Karpas-422 (cell line): ENCODE data around the gene NOTCH4. TPM values are rescaled to one million over a fixed set of nuclear protein-coding genes. Genes with fewer than 3 reads are reported as not detected.
A peak's percentile ranks its signal among the peaks of the same experiment; 100 is the strongest.
"Not testable (repeated sequence)": the region's sequence is repeated elsewhere in the genome, so short reads cannot be mapped to it uniquely, and the experiment has no call there.

Experiments
- DNase-seq: peaks from one replicate; pipeline ENCODE4 v3.0.0-alpha.2; 2015
- H2AFZ ChIP-seq: fragments of 200-600 bp; sonication (generic); 2 replicates; pipeline ENCODE4 v1.6.1; 2014; ENCODE audit warnings: antibody characterized with exemption, low read length, mixed read lengths
- H3K27ac ChIP-seq: fragments of 200-600 bp; sonication (generic); 2 replicates; pipeline ENCODE4 v1.5.1; 2014; ENCODE audit warnings: mild to moderate bottlenecking, low read length, moderate library complexity
- H3K27me3 ChIP-seq: fragments of 200-600 bp; sonication (generic); 2 replicates; pipeline ENCODE4 v1.6.1; 2014; ENCODE audit warnings: low read length, mixed read lengths
- H3K36me3 ChIP-seq: fragments of 200-600 bp; sonication (generic); 2 replicates; pipeline ENCODE4 v1.6.1; 2014; ENCODE audit warnings: low read length, mixed read lengths; ENCODE audit not compliant: insufficient read depth
- H3K4me1 ChIP-seq: fragments of 200-600 bp; sonication (generic); 2 replicates; pipeline ENCODE4 v1.6.1; 2014; ENCODE audit warnings: mild to moderate bottlenecking, low read length, mixed read lengths
- H3K4me2 ChIP-seq: fragments of 200-600 bp; sonication (generic); 2 replicates; pipeline ENCODE4 v1.6.1; 2014; ENCODE audit warnings: low read length, low read depth, mild to moderate bottlenecking; ENCODE audit not compliant: poor library complexity, severe bottlenecking
- H3K4me3 ChIP-seq: fragments of 200-600 bp; sonication (generic); 2 replicates; pipeline ENCODE4 v1.5.1; 2014; ENCODE audit warnings: mild to moderate bottlenecking, antibody characterized with exemption, low read length, mixed read lengths
- H3K79me2 ChIP-seq: fragments of 200-600 bp; sonication (generic); 2 replicates; pipeline ENCODE4 v1.6.1; 2014; ENCODE audit warnings: mild to moderate bottlenecking, low read length, mixed read lengths
- H3K9ac ChIP-seq: fragments of 200-600 bp; sonication (generic); 2 replicates; pipeline ENCODE4 v1.6.0; 2014; ENCODE audit warnings: low read length
- H3K9me2 ChIP-seq: fragments of 200-600 bp; sonication (generic), shearing (Covaris generic); replicated peaks from 2 replicates; pipeline ENCODE4 v1.6.0; 2014; ENCODE audit warnings: mild to moderate bottlenecking, low read length, moderate library complexity; ENCODE audit not compliant: insufficient read depth
- H3K9me3 ChIP-seq: fragments of 300-700, 200-600 bp; sonication (generic); 2 replicates; pipeline ENCODE4 v1.6.1; 2014; ENCODE audit warnings: low read length, mixed read lengths
- H4K20me1 ChIP-seq: fragments of 200-600 bp; sonication (generic); 2 replicates; pipeline ENCODE4 v1.6.1; 2014; ENCODE audit warnings: mild to moderate bottlenecking, antibody characterized with exemption, low read length, low read depth; ENCODE audit not compliant: insufficient read depth
- total RNA-seq: library from RNA; depleted of rRNA; stranded (reverse); fragments of >200 nt; shearing (Covaris generic); gene quantifications from 2 replicates; pipeline ENCODE4 v1.2.3, GENCODE V29; 2014; ENCODE audit warnings: low replicate concordance

The NOTCH4 gene
- total RNA-seq, 1 experiment from 2014 or later = 1.5 TPM

- H2AFZ ChIP-seq, H3K27me3 ChIP-seq, H3K9me2 ChIP-seq, H3K9me3 ChIP-seq, H3K36me3 ChIP-seq, H3K4me3 ChIP-seq, H4K20me1 ChIP-seq, H3K9ac ChIP-seq: not testable (repeated sequence)
- Histone ChIP-seq H3K4me1 (peaks cover 42% of the 10 kb centered on the region), H3K4me2 (peak overlapping the region; percentile 27), H3K27ac (0 out of 2 replicates have a peak overlapping the region, but pooled peaks have one; percentile 15), H3K79me2 (peaks cover 27% of the 10 kb centered on the region)
- peak; percentile 83 for DNase-seq
Observed at GRCh38 chr6:32185681-32186131, 38.2 kb downstream of the NOTCH4 start.

DNA sequence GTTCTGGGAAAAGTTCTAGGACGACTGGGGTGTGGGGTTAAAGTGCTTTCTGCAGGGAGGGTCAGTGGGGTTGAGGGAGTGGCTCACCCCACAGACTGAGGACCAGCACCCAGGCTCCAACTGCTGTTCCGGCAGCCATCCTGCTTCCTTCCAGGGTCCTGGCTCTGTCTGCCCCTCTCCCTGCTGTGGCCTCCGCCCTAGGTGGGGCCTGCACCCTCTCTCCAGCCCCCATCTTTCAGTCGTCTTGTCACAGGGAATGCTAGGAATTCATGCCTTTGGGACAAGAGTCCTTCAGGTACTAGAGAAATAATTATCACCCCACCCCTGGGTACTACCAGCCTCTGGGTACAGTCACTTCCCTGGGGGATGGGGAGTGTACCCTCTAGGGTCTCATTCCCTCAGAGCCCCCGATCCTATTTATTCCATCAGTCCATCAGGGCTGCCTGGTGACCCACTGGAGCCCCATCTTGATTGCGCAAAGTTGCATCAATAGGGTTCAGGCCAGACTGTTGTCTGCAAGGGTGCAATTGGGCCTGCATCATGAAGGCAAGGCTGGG lies 39.7 kb downstream of the NOTCH4 start, which contains the start of gene AGER:
AGER (minus strand) TSS at position 170 of the 557 bp plus-strand sequence; CDS start at position 139, 31 bp downstream.
- no peak for DNase-seq
- Histone ChIP-seq H3K36me3 (peaks cover 9% of the 10 kb centered on the region), H3K79me2 (peaks cover 29% of the 10 kb centered on the region), H3K9ac (no peak within 1 kb of the TSS), H3K4me1 (peaks cover 51% of the 10 kb centered on the region), H3K27me3 (no peaks in the 10 kb centered on the region), H3K27ac (no peak within 1 kb of the TSS), H4K20me1 (no peaks in the 10 kb centered on the region), H3K4me3 (no peak within 1 kb of the TSS), H3K9me2 (no peaks in the 10 kb centered on the region), H2AFZ (no peak within 1 kb of the TSS), H3K4me2 (no peak within 1 kb of the TSS), H3K9me3 (no peaks in the 10 kb centered on the region)

- no peak for DNase-seq
- Histone ChIP-seq H3K4me3 (no peak overlapping the region), H2AFZ (no peak overlapping the region), H3K79me2 (peaks cover 29% of the 10 kb centered on the region), H3K4me2 (no peak overlapping the region), H3K4me1 (peaks cover 45% of the 10 kb centered on the region), H3K36me3 (peaks cover 9% of the 10 kb centered on the region), H3K27ac (no peak overlapping the region), H4K20me1 (no peaks in the 10 kb centered on the region), H3K27me3 (no peaks in the 10 kb centered on the region), H3K9me3 (no peaks in the 10 kb centered on the region), H3K9ac (no peak overlapping the region), H3K9me2 (no peaks in the 10 kb centered on the region)
Observed at GRCh38 chr6:32183483-32184083, 40.3 kb downstream of the NOTCH4 start.

DNA sequence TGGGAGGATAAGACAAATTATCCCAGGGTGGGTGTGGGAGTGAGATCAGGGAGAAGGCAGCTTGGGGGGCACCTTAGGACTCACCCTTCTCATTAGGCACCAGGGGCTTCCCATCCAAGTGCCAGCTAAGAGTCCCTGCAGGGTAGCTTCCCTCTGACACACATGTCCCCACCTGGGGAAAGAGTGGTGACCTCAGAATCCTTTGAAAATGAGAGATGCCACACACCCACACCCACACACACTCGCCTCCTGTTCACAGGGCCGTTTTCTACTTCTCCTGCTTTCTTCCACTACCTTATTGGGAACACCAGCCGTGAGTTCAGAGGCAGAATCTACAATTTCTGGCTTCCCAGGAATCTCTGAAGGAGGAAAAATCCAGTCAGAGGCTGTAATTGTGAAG lies 40.8 kb downstream of the NOTCH4 start:
- peaks cover 25% of the 10 kb centered on the region for H3K79me2 ChIP-seq
- no peaks in the 10 kb centered on the region for H3K9me2 ChIP-seq
- peaks cover 9% of the 10 kb centered on the region for H3K36me3 ChIP-seq

DNA sequence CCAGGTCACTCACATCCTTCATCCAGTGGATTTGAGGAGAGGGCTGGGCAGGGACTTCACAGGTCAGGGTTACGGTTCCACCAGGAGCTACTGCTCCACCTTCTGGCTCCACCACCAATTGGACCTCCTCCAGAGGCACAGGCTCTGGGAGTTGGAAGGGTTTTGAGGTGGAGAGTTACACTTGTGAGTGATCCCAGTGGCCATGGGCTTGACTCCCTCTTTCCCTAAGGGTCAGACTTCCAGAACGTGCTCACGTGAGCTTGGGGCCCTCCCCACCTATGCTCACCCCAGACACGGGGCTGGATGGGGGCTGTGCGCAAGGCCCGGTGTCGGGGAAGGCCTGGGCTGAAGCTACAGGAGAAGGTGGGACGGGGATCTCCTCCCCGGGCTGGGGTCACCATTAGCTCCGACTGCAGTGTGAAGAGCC lies 41.3 kb downstream of the NOTCH4 start:
- Histone ChIP-seq H3K9ac (no peak overlapping the region), H3K36me3 (peaks cover 9% of the 10 kb centered on the region), H2AFZ (no peak overlapping the region), H3K4me2 (no peak overlapping the region), H3K4me3 (no peak overlapping the region), H3K9me2 (no peaks in the 10 kb centered on the region), H3K27me3 (no peaks in the 10 kb centered on the region), H4K20me1 (no peaks in the 10 kb centered on the region), H3K4me1 (peaks cover 37% of the 10 kb centered on the region), H3K27ac (no peak overlapping the region), H3K9me3 (no peaks in the 10 kb centered on the region), H3K79me2 (peaks cover 25% of the 10 kb centered on the region)
- DNase-seq = no peak

More for the DNA sequence above, 40.8 kb downstream of the NOTCH4 start:
- H3K9ac ChIP-seq = no peak overlapping the region
- no peaks in the 10 kb centered on the region for H3K27me3 ChIP-seq
- no peaks in the 10 kb centered on the region for H3K9me3 ChIP-seq
- H3K4me3 ChIP-seq = no peak overlapping the region
- no peak overlapping the region for H3K4me2 ChIP-seq
- no peak overlapping the region for H3K27ac ChIP-seq
- DNase-seq = no peak
- H3K4me1 ChIP-seq = peaks cover 40% of the 10 kb centered on the region
- H4K20me1 ChIP-seq = no peaks in the 10 kb centered on the region
- no peak overlapping the region for H2AFZ ChIP-seq

DNA sequence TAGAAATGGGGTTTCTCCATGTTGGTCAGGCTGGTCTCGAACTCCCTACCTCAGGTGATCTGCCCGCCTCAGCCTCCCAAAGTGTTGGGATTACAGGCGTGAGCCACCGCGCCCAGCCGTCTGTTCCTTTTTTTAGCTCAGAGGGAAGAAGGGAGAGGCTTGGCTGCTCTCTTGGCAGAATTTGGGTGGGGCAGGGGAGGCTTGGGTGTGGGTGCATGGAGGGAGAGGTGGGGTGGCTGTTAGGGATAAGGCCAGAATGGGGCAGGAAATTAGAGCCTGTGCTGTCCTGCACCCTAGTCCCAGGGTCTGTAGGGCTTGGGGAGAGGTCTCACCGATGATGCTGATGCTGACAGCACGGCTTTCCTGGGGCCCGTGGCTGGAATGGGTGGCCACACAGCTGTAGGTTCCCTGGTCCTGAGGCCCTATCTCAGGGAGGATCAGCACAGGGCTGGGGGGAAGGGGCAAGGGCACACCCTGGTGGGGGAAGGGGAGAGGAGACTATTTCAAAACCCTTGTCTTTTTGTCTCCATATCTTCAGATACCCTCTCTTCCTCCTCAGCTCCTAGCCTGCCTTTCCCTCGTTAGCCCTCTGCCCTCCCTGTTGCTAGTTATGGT lies 41.8 kb downstream of the NOTCH4 start:
- no peak overlapping the region for H3K9ac ChIP-seq
- H3K36me3 ChIP-seq = peaks cover 9% of the 10 kb centered on the region
- H3K27ac ChIP-seq = no peak overlapping the region
- no peak overlapping the region for H3K4me2 ChIP-seq
- H3K79me2 ChIP-seq = peaks cover 20% of the 10 kb centered on the region
- H3K4me1 ChIP-seq = peaks cover 37% of the 10 kb centered on the region
- H4K20me1 ChIP-seq = no peaks in the 10 kb centered on the region
- no peaks in the 10 kb centered on the region for H3K9me3 ChIP-seq
- H2AFZ ChIP-seq = no peak overlapping the region
- H3K9me2 ChIP-seq = no peaks in the 10 kb centered on the region
- H3K4me3 ChIP-seq = no peak overlapping the region
- H3K27me3 ChIP-seq = no peaks in the 10 kb centered on the region
- DNase-seq = no peak

GRCh38 chr6:32181148-32181702 lies 42.6 kb downstream of the NOTCH4 start:
- Histone ChIP-seq H3K79me2 (peaks cover 24% of the 10 kb centered on the region), H3K9me3 (no peaks in the 10 kb centered on the region), H3K4me1 (peaks cover 37% of the 10 kb centered on the region), H4K20me1 (no peaks in the 10 kb centered on the region), H2AFZ (no peak overlapping the region), H3K9ac (no peak overlapping the region), H3K4me3 (no peak overlapping the region), H3K36me3 (peaks cover 9% of the 10 kb centered on the region), H3K9me2 (no peaks in the 10 kb centered on the region), H3K27me3 (no peaks in the 10 kb centered on the region), H3K4me2 (no peak overlapping the region), H3K27ac (no peak overlapping the region)
- DNase-seq = no peak

- peak overlapping the region; percentile 71 for H3K4me2 ChIP-seq
- no peak for DNase-seq
- H3K4me1 ChIP-seq = peaks cover 34% of the 10 kb centered on the region
- H3K27ac ChIP-seq = no peak overlapping the region; the same call in 1 of the 2 replicates
- H4K20me1 ChIP-seq = no peaks in the 10 kb centered on the region
- H3K9me2 ChIP-seq = no peaks in the 10 kb centered on the region
- peaks cover 7% of the 10 kb centered on the region for H3K36me3 ChIP-seq
- H3K79me2 ChIP-seq = peaks cover 34% of the 10 kb centered on the region
- peak overlapping the region; percentile 88 for H3K9ac ChIP-seq
- H3K4me3 ChIP-seq = peak overlapping the region; percentile 87
- H3K9me3 ChIP-seq = no peaks in the 10 kb centered on the region
- no peaks in the 10 kb centered on the region for H3K27me3 ChIP-seq
- no peak overlapping the region for H2AFZ ChIP-seq
Observed at GRCh38 chr6:32179766-32180405, 44.0 kb downstream of the NOTCH4 start.
